WI38 (cell line): ENCODE measurements around the gene FBXO41.
A peak's percentile ranks its signal among the peaks of the same experiment; 100 is the strongest.

ENCODE experiments used
- H3K4me3 ChIP-seq: 2 replicates; pipeline ENCODE4 v1.5.1; 2011; ENCODE audit warnings: low read depth, mild to moderate bottlenecking, control low read depth, low read length
- TF ChIP-seq, protein P1 (sequence below): IDR thresholded peaks from 2 replicates; pipeline ENCODE4 v1.5.1; 2012; ENCODE audit warnings: low read depth, mild to moderate bottlenecking, control low read depth, low read length

Gene FBXO41

GRCh38 chr2:73292906-73293533, 8.7 kb upstream of the FBXO41 start:
- peak overlapping the region; percentile 51 for H3K4me3 ChIP-seq
- TF ChIP-seq, protein P1, sequence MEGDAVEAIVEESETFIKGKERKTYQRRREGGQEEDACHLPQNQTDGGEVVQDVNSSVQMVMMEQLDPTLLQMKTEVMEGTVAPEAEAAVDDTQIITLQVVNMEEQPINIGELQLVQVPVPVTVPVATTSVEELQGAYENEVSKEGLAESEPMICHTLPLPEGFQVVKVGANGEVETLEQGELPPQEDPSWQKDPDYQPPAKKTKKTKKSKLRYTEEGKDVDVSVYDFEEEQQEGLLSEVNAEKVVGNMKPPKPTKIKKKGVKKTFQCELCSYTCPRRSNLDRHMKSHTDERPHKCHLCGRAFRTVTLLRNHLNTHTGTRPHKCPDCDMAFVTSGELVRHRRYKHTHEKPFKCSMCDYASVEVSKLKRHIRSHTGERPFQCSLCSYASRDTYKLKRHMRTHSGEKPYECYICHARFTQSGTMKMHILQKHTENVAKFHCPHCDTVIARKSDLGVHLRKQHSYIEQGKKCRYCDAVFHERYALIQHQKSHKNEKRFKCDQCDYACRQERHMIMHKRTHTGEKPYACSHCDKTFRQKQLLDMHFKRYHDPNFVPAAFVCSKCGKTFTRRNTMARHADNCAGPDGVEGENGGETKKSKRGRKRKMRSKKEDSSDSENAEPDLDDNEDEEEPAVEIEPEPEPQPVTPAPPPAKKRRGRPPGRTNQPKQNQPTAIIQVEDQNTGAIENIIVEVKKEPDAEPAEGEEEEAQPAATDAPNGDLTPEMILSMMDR = no peak

DNA sequence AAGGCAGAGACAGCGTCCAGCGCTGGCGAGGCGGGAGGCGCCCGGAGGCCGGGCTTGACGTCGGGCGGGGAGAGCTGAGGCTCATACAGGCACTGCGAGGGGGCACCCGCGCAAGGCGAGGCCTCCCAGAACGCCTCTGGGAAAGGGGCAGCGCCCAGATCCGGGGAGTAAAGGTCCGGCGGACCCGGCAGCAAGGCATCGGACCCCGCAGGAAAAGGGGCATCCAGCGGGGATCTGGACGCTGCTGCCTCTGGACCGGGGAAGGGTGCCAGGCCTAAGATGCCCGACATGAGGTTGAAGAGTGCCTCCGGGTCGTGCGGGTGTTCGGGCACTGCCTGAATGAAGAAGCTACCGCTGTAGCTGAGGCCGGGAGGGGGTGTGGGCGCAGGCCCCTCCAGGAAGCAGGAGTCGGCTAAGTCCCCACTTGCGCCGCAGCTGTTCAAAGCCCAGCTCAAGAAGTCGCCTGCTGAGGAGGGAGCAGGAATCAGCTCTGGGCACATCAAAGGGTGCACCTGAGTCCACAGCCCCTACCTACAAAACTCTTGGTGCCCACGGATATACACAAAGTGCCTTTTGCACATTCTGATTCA, 8.1 kb upstream of the FBXO41 start:
- no peak overlapping the region for H3K4me3 ChIP-seq
- TF ChIP-seq, protein P1 = no peak

- TF ChIP-seq, protein P1 = no peak
- H3K4me3 ChIP-seq = no peak overlapping the region
Observed at GRCh38 chr2:73291461-73292315, 7.4 kb upstream of the FBXO41 start.

DNA sequence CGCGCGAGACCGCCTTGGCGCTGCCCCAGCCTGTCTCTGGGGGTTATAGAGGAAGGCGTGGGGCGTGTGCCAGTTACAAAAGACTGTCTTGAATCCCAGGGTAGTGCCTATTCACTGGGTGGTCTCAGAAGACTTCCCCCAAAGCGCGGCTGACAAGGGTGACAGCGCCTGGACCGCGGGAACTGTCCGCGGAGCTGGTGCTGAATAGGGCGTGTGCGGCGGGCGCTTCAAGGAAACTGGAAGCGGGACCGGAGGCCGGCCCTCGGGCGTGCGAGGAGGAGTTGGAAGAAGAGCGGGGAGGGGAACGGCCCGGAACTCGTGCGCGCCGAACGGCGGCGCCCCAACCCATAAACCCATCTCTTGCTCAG, 6.8 kb upstream of the FBXO41 start:
- TF ChIP-seq, protein P1 = no peak
- no peak overlapping the region for H3K4me3 ChIP-seq

GRCh38 chr2:73290049-73290839, 6.0 kb upstream of the FBXO41 start:
- TF ChIP-seq, protein P1 = peak; percentile 55
- H3K4me3 ChIP-seq = no peak overlapping the region

DNA sequence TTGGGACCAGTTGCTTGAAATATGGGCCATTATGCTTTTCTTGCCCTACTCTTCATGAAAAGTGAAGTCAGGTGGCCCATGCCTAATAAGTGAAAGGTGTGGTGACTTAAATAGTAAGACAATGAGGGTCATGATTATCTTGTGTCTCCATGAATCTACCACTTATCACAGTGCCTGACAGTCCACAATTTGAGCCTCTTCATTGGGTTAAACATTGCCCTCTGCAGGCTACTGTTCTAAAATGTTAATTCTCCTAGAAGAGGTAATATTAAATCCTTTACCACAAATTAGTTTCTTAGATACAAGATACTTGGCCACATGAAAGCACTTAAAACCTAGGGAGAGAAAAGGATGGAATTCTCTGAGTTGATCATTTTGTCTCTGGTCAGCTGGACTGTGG, 5.0 kb upstream of the FBXO41 start:
- TF ChIP-seq, protein P1 = no peak
- no peak overlapping the region for H3K4me3 ChIP-seq
